Epithelial cell of esophagus (primary cell): ENCODE data around the gene MTUS2.

Experiments
- DNase-seq: peaks from one replicate; pipeline ENCODE4 v3.0.0; 2010; ENCODE audit warnings: low read depth
- H3K4me3 ChIP-seq: 2 replicates; pipeline ENCODE4 v1.5.1; 2011; ENCODE audit warnings: mild to moderate bottlenecking, low read length, control low read depth
- TF ChIP-seq, protein P1 (sequence below): IDR thresholded peaks from 2 replicates; pipeline ENCODE4 v1.5.1; 2011; ENCODE audit warnings: low read depth, mild to moderate bottlenecking, low read length, control low read depth, inconsistent platforms; ENCODE audit not compliant: insufficient read depth; ENCODE audit errors: missing control alignments

Gene MTUS2

GRCh38 chr13:29101409-29101808 lies 281.3 kb downstream of the MTUS2 start:
- H3K4me3 ChIP-seq = no peak overlapping the region
- TF ChIP-seq, protein P1, sequence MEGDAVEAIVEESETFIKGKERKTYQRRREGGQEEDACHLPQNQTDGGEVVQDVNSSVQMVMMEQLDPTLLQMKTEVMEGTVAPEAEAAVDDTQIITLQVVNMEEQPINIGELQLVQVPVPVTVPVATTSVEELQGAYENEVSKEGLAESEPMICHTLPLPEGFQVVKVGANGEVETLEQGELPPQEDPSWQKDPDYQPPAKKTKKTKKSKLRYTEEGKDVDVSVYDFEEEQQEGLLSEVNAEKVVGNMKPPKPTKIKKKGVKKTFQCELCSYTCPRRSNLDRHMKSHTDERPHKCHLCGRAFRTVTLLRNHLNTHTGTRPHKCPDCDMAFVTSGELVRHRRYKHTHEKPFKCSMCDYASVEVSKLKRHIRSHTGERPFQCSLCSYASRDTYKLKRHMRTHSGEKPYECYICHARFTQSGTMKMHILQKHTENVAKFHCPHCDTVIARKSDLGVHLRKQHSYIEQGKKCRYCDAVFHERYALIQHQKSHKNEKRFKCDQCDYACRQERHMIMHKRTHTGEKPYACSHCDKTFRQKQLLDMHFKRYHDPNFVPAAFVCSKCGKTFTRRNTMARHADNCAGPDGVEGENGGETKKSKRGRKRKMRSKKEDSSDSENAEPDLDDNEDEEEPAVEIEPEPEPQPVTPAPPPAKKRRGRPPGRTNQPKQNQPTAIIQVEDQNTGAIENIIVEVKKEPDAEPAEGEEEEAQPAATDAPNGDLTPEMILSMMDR = no peak
- no peak for DNase-seq

DNA sequence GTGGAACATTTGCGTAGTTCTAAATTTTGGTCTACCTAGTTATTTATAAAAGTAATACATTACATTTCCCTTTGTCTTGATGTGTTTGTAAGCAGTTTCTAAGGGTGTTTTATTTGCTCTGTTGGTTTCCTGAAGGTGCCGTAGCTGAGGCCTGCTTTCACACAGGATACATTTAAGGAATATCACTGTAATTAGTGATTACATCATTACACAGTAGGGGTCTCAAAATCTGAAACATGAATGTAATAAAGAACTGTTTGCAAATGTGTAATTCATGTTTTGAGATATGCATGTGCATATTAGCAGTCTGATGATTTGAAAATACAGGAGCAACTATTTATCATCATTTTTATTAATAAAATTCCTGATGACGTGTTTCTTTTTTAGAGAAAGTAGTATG lies 281.8 kb downstream of the MTUS2 start:
- no peak for DNase-seq
- H3K4me3 ChIP-seq = no peak overlapping the region
- TF ChIP-seq, protein P1 = no peak

- DNase-seq = no peak
- TF ChIP-seq, protein P1 = no peak
- no peak overlapping the region for H3K4me3 ChIP-seq
These were observed 283.1 kb downstream of the MTUS2 start for GRCh38 chr13:29103065-29103800.

GRCh38 chr13:29104461-29104860 lies 284.3 kb downstream of the MTUS2 start:
- TF ChIP-seq, protein P1 = no peak
- DNase-seq = no peak
- H3K4me3 ChIP-seq = no peak overlapping the region

DNA sequence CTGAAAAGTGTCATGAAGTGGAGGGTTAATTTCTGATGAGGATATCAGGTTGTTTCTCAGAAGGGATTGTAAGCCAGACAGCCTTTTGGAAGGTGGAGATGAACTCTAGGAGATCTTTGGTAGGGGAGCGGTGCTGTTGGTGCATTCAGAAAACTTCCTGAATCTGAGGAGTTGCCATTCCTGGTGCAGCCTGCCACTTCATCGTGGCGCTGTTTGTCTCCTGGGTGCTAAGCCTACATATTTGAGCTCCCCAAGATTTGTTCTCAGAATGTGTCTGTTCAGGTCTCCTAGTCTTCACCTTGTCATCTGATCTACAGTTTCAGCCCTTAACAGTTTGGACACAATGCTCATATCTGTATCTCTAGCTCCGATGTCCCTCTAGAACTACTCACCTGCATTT lies 285.6 kb downstream of the MTUS2 start:
- no peak overlapping the region for H3K4me3 ChIP-seq
- TF ChIP-seq, protein P1 = no peak
- no peak for DNase-seq

- no peak for DNase-seq
- TF ChIP-seq, protein P1 = no peak
These were observed 286.5 kb downstream of the MTUS2 start for GRCh38 chr13:29106651-29107050.

More at GRCh38 chr13:29106651-29107050, 286.5 kb downstream of the MTUS2 start:
- no peak overlapping the region for H3K4me3 ChIP-seq
